GM18909 (cell line): ENCODE data around the gene RGS3.

Experiments
- ATAC-seq: cut with Tn5 transposase; IDR thresholded peaks from one replicate; pipeline ENCODE4 v1.9.1; 2021; ENCODE audit warnings: mild to moderate bottlenecking; ENCODE audit not compliant: unreplicated experiment, poor library complexity

The RGS3 gene

DNA sequence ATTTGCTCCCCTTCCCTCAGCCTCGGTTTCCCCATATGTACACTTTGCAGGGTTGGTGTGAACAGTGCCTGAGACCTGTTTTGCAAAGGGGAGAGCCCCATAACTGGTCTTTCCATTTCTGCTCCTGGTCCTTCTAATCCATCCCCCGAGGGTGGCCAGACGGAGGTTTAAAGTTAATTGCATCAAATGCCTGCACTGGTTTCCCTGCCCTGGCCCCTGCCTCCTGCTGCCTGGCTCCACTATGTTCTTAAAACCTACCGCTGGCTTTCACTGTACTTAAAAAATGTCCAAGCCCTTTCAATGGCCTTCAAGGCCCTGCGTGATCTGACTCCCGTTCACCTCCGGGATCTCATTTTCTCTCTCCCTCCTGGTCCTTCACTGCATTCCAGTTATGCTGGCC lies 183.0 kb downstream of the RGS3 start:
- ATAC-seq: no peak
